Fibroblast of villous mesenchyme (primary cell): ENCODE measurements around the gene SPSB4. TPM values are rescaled to one million over a fixed set of nuclear protein-coding genes. Genes with fewer than 3 reads are reported as not detected.

Experiments
- DNase-seq: peaks from one replicate; pipeline ENCODE4 v3.0.0-alpha.2; 2010; ENCODE audit warnings: low read depth
- H3K4me3 ChIP-seq: 2 replicates; pipeline ENCODE4 v1.5.1; 2011; ENCODE audit warnings: low read depth, mild to moderate bottlenecking, low read length
- total RNA-seq: library from RNA; depleted of rRNA; stranded (reverse); fragments of >200 nt; gene quantifications from 2 replicates; pipeline ENCODE4 v1.2.3, GENCODE V29; 2012
- TF ChIP-seq, protein P1 (sequence below): IDR thresholded peaks from 2 replicates; pipeline ENCODE4 v1.5.1; 2012; ENCODE audit warnings: low read depth, mild to moderate bottlenecking, low read length; ENCODE audit not compliant: insufficient read depth

The SPSB4 gene
- not detected in 2 replicates for total RNA-seq

DNA sequence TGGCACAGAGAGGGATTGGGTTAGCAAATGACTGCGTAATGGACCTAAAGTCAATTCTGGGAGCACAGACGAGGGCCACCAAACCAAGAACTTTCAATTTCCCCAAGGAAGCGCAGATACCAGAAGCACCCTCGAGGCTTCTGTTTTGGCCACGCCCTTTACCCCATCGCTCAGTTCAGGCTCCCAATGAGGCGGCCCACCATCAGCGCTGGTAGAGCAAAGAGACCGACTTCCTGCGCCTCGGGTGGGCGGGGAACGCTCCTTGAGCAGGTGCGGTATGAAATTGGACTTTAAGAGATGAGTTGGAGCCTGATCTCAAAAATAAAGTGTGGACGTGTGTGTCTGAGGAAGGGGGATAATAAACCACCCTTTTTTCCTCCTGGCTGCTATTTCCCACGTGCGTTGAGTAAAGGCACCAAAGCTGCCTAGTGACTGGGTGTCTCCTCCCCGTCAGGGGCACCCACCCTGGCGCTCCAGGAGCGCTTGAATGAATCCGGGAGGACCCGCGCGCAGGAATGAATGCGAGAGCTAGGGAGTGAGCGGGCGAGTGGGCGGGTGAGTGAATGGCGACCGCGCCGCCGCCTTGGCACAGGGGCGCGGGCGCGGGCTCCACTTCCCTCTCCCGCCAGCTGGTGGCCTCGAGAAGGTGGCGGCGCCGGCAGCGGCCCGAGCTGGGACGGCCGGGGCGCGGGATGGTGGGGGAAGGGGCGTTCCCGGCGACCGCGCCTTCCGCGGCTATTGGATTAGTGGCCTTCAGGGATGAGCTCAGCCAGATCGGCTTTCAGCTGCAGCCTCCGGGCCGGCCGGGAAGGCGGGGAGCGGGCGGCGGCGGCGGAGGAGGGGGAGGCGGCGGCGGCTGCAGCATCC lies at the start of gene SPSB4:
Gene SPSB4 (plus strand): TSS at position 772 of the 867 bp plus-strand sequence. CDS start 14,758 bp downstream, outside the sequence.
- peak; percentile 27 for DNase-seq
- H3K4me3 ChIP-seq = no peak within 1 kb of the TSS
- TF ChIP-seq, protein P1, sequence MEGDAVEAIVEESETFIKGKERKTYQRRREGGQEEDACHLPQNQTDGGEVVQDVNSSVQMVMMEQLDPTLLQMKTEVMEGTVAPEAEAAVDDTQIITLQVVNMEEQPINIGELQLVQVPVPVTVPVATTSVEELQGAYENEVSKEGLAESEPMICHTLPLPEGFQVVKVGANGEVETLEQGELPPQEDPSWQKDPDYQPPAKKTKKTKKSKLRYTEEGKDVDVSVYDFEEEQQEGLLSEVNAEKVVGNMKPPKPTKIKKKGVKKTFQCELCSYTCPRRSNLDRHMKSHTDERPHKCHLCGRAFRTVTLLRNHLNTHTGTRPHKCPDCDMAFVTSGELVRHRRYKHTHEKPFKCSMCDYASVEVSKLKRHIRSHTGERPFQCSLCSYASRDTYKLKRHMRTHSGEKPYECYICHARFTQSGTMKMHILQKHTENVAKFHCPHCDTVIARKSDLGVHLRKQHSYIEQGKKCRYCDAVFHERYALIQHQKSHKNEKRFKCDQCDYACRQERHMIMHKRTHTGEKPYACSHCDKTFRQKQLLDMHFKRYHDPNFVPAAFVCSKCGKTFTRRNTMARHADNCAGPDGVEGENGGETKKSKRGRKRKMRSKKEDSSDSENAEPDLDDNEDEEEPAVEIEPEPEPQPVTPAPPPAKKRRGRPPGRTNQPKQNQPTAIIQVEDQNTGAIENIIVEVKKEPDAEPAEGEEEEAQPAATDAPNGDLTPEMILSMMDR = no peak

DNA sequence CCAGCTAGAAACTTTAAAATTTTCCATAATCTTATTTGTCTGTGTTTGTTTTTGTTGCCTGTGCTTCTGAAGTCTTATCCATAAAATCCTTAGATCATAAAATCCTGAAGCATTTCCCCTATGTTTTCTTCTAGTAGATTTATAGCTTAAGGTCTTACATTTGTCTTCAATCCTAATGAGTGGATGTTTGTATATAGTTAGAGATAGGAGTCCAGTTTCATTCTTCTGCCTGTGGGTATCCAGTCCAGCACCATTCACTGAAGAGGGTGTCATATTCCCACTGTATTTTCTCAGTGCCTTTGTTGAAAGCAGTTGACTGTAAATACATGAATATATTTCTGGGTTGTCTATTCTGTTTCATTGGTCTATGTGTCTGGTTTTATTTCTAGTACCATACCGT lies 44.8 kb upstream of the SPSB4 start:
- TF ChIP-seq, protein P1 = no peak

DNA sequence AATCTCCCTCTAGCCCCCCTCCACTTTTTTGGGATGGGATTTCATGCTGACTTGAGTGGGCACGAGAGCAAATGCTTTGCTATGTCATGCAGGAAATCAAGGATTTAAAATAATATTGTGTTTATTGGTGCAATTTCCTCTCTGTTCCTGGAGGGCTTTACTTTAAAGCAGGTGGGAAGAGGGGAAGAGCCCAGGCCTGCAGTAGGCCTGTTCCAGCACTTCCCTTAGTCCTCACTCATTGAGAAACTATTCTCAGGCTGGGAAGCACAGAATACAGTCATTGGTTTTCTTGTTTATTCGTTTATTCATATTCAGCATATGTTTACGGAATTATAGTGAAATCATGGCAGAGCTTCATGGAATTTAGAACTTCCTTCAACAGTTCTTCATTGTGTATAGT lies 41.7 kb upstream of the SPSB4 start:
- no peak overlapping the region for H3K4me3 ChIP-seq
- no peak for DNase-seq
- TF ChIP-seq, protein P1 = no peak

More for the DNA sequence above, 44.8 kb upstream of the SPSB4 start:
- H3K4me3 ChIP-seq = no peak overlapping the region
- DNase-seq = peak; percentile 5

DNA sequence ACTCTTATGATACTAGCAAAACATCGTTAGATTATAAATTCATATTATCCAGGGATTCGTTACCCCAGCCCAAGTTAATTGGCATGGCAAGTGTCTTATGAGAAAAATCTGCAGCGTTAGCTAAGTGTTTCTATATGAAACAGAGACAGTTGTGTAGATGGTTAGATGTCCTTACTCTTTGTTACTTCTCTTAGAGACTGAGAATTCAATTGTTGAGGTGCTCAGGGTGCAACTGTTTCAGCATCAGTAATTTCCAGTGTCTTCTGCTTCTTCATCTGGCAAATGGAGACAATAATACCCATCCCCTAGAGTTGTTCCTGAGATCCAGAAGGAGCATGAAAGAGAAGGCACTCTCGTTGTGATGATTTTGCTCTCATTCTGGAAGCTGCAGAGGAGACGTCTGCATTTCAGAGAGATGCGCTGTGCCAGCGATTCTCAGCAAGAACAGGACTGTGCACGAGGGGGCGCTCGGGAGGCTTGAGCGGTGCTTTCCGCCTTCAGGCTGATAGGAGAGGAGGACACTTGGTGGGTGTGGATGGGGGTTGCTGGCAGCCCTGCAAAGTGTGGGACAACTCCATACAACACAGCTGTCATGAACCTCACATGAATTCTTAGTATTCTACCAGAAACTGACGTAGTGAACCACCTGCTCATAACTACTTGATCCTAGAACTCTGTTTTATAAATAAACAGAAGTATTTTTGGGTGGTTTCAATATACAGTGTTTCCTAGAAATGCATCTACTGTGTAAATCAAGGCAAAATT lies 39.7 kb upstream of the SPSB4 start:
- no peak overlapping the region for H3K4me3 ChIP-seq
- TF ChIP-seq, protein P1 = peak; percentile 95
- peak; percentile 56 for DNase-seq

DNA sequence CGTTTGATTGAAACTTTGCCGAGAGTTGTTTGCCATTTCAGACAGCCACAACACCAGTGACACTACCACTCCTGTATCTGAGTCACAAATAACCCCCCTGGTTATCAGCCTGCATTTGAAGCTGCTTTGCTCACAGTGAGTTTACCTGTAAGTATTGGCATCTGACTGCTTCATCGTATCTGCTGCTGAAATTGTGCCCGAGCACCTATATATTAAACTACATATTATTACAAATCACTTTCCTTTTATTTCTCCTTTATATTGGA lies 39.2 kb upstream of the SPSB4 start:
- TF ChIP-seq, protein P1 = no peak
- DNase-seq = no peak
- H3K4me3 ChIP-seq = no peak overlapping the region

DNA sequence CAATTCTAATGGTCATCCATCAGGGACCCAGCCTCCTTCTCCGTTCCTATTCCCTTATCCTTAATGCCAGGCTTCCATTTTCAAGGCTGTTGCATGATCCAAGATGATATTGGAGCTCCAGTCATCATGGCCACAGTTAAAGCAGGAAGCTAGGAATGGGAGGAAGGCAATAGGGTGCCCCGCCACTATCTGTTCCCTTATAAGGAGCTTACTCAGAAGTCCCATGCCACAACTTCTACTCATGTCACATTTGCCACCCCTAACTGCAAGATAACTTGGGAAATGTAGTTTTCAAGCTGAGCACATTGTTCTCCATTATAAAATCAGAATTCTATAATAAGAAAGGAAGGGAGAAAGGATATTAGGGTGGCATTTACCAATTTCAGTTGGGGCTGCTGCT lies 38.6 kb upstream of the SPSB4 start:
- H3K4me3 ChIP-seq = no peak overlapping the region
- TF ChIP-seq, protein P1 = no peak
- DNase-seq = no peak
